ENCODE data around the gene LIME1. TPM values are rescaled to one million over a fixed set of nuclear protein-coding genes. Genes with fewer than 3 reads are reported as not detected.

The LIME1 gene
- total and polyA plus RNA-seq, 4 donors = 21.2 to 69.0 (median 51.6) TPM

DNA sequence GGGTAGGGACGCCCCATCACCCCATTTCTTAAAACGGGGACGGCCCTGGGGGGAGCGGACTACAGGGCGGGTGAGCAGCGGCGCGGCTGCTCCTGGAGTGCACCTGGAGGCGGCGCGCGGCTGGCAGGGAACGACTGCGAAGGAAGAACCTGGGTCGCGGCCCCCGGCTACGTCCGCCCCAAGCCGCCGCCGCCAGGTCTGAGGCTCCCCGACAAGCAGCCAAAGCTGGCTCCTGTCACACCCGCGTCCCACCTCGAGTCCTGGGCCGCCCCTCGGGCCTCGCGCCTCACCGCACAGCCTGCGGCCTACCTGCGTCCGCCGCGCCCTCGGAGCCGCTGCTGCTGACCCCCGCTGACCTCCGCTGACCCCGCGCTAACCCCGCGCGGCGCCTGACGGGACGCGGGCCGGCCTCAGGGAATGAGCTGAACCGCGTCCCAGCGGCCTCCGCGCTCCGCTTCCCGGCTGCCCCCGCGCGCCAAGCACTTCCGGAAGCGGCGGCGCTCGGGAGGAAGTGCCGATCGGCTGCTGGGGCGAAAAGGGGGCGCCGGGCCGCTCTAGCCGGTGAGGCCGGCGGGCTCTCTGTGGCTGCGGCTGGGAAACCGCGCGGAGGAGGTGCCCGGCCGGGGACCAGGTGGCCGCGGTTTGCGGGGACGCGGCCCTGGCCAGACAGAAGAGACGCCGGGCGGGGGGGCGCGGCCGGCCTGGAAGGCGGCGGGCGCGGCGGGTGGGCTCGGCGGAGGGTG lies 28.7 kb upstream of the LIME1 start, which contains the start of the genes ARFRP1 and ZGPAT:
Gene ARFRP1, minus strand, starts transcription at position 419 of the 743 bp plus-strand sequence. CDS start 885 bp downstream, outside the sequence.
Gene ZGPAT, plus strand, starts transcription at position 482 of the 743 bp plus-strand sequence. CDS start 542 bp downstream, outside the sequence.
- Histone ChIP-seq H3K27me3 (ENCODE audit: control insufficient read depth in 4 of 4, insufficient read depth in 4 of 4, low read length in 3 of 4) (no peaks in the 10 kb centered on the region), H3K4me3 (ENCODE audit: low read depth in 1 of 3, low read length in 3 of 3) (peak within 1 kb of the TSS; percentile 76 to 96 (median 92)), H3K27ac (ENCODE audit: low read depth in 1 of 2, low read length in 2 of 2) (peak within 1 kb of the TSS; percentile 81 to 86), H3K36me3 (ENCODE audit: control insufficient read depth in 4 of 4, insufficient read depth in 3 of 4, low read depth in 1 of 4, low read length in 3 of 4) (peaks cover 7 to 35% (median 14%) of the 10 kb centered on the region in 4 donors), H3K9me3 (ENCODE audit: control insufficient read depth in 4 of 4, low read length in 3 of 4) (no peaks in the 10 kb centered on the region), H3K4me1 (ENCODE audit: control insufficient read depth in 4 of 4, insufficient read depth in 4 of 4, low read length in 3 of 4) (peaks cover 5 to 27% (median 25%) of the 10 kb centered on the region in 4 donors), H3K9ac (ENCODE audit: low read depth in 1 of 2, low read length in 2 of 2) (peak within 1 kb of the TSS; percentile 36 to 55)
- WGBS = under 1% methylated on average over 98 of the region's 98 CpGs
- no peak for TF ChIP-seq TAF1 (conservative IDR thresholded peaks at IDR 0.05)
- peak in 1 of 2 donors; percentile 54 for TF ChIP-seq EGR1 (IDR thresholded peaks at IDR 0.05; ENCODE audit: low read depth in 2 of 2)
- TF ChIP-seq RAD21 (IDR thresholded peaks at IDR 0.05) = peak; percentile 30 to 61
- no peak for TF ChIP-seq SP1 (IDR thresholded peaks at IDR 0.05)
- TF ChIP-seq, protein P1, sequence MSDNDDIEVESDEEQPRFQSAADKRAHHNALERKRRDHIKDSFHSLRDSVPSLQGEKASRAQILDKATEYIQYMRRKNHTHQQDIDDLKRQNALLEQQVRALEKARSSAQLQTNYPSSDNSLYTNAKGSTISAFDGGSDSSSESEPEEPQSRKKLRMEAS (IDR thresholded peaks at IDR 0.05) = no peak
- no peak for TF ChIP-seq CTCF (IDR thresholded peaks at IDR 0.05; ENCODE audit: low read depth, low read length, missing input control)
- TF ChIP-seq ATF3 (IDR thresholded peaks at IDR 0.05) = no peak
- no peak for TF ChIP-seq HNF4A (conservative IDR thresholded peaks at IDR 0.05)
- TF ChIP-seq HNF4G (IDR thresholded peaks at IDR 0.05) = no peak
- TF ChIP-seq FOXA2 (IDR thresholded peaks at IDR 0.05) = no peak
- peak; percentile 17 for TF ChIP-seq REST (IDR thresholded peaks at IDR 0.05)
- no peak for TF ChIP-seq NR2F2 (IDR thresholded peaks at IDR 0.05)
- peak; percentile 38 to 39 for TF ChIP-seq RXRA (IDR thresholded peaks at IDR 0.05)
- no peak for TF ChIP-seq JUND (IDR thresholded peaks at IDR 0.05)
- TF ChIP-seq ZBTB33 (IDR thresholded peaks at IDR 0.05) = no peak
- no peak for TF ChIP-seq YY1 (IDR thresholded peaks at IDR 0.05)
- TF ChIP-seq GABPA (IDR thresholded peaks at IDR 0.05 in 1 of 2, conservative IDR thresholded peaks at IDR 0.05 in 1 of 2) = peak in 1 of 2 donors; percentile 90
- no peak for TF ChIP-seq FOXA1 (IDR thresholded peaks at IDR 0.05)
- peak; percentile 91 for DNase-seq (ENCODE audit: low spot score)

Data from liver (tissue), 9 donors.